Measurements from ENCODE around the gene ADAM15.
A peak's percentile ranks its signal among the peaks of the same experiment; 100 is the strongest.

ADAM15 gene

GRCh38 chr1:155072531-155073289 is 21.6 kb downstream of the ADAM15 start:
- no peak for DNase-seq (ENCODE audit: low spot score)

- no peak for DNase-seq (ENCODE audit: low spot score)
These were observed 22.5 kb downstream of the ADAM15 start for GRCh38 chr1:155073377-155074242.

GRCh38 chr1:155075535-155075934 is 24.4 kb downstream of the ADAM15 start:
- no peak for DNase-seq (ENCODE audit: low spot score)

GRCh38 chr1:155076371-155076770 is 25.3 kb downstream of the ADAM15 start:
- no peak for DNase-seq (ENCODE audit: low spot score)

- DNase-seq (ENCODE audit: low spot score), result no peak
These were observed 26.2 kb downstream of the ADAM15 start for GRCh38 chr1:155077346-155077745.

DNA sequence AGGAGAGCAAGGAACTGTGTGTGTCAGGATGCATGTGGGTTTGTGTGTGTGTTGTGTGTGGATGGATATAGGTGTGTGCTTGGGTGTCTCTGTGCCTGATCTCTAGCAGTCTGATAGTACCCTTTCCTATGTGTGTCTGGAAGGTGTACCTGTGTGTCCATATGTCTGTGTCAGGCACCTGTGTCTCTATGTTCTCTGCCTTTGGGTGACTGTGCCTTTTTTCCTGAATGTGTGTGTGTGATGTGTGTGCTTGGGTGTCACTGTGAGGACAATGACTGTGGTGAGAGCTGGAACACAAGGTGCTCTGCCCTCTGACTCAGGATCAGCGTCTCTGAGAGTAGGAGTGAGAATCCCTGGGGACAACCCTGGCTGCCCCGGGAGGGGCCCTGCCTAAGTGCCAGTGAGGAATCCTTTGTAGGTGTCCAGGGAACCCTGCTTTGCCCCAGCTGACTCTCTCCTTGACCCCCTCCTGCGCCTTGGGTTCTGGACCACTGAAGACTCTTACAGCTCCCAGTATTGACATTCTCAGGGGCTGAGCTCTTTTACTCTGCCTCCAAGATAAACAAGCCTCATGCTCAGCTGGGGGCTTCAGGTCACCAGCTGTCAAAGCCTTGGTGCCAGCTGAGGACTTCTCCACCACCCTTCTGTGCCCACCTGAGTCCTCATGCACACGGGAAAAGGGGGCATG is 26.8 kb downstream of the ADAM15 start:
- no peak for DNase-seq (ENCODE audit: low spot score)

DNA sequence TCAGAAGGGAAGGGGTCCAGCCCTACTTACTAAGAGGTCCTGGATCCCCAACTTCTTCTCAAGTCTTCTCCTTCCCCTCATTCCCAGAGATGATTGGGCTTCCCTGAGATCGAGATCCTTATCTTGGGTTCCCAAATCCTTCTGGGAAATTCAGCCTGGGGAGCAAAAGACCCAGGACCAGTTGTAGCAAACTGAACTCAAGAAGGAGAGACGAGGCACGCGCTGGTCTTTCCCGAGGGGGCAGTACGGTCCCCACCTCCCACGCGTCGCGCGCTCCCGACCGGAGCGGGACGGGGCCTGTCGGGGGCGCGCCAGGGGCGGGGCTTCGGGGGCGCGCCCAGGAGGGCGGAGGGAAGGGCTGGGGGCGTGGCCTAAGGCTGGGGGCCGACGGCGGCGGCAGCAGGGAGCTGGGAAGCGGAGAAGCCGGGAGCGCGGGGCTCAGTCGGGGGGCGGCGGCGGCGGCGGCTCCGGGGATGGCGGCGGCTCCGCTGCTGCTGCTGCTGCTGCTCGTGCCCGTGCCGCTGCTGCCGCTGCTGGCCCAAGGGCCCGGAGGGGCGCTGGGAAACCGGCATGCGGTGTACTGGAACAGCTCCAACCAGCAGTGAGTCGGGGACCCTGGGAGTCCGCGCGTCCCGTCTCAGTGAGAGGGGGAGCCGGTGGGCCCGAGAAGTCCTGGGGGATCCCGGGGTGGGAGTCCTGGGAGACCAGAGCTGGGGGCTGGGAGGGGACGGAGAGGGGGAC is 27.5 kb downstream of the ADAM15 start, which contains the start of gene EFNA3:
EFNA3 (plus strand) TSS at position 369 of the 741 bp plus-strand sequence; CDS start at position 474, 105 bp downstream.
- peak; percentile 49 for DNase-seq (ENCODE audit: low spot score)

DNA sequence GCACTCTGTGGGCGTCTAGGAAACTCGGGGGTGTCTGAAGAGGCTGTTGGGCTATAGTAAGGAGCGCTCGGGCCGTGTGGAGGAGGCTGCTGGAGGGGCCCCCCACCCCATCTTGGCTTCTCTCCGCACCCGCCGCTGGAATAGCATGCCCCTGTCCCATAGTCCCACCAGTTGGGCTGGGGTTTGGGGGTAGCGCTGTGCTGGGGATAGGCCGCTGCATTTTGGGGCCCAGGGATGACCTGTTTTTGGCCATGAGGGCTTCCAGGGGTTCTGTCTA is 28.0 kb downstream of the ADAM15 start:
- DNase-seq (ENCODE audit: low spot score), result no peak

GRCh38 chr1:155079487-155080311 is 28.6 kb downstream of the ADAM15 start:
- DNase-seq (ENCODE audit: low spot score), result no peak

GRCh38 chr1:155080312-155081228 is 29.5 kb downstream of the ADAM15 start:
- no peak for DNase-seq (ENCODE audit: low spot score)

- DNase-seq (ENCODE audit: low spot score), result no peak
These were observed 30.6 kb downstream of the ADAM15 start for GRCh38 chr1:155081472-155082300.

- no peak for DNase-seq (ENCODE audit: low spot score)
These were observed 31.4 kb downstream of the ADAM15 start for GRCh38 chr1:155082301-155083051.

DNA sequence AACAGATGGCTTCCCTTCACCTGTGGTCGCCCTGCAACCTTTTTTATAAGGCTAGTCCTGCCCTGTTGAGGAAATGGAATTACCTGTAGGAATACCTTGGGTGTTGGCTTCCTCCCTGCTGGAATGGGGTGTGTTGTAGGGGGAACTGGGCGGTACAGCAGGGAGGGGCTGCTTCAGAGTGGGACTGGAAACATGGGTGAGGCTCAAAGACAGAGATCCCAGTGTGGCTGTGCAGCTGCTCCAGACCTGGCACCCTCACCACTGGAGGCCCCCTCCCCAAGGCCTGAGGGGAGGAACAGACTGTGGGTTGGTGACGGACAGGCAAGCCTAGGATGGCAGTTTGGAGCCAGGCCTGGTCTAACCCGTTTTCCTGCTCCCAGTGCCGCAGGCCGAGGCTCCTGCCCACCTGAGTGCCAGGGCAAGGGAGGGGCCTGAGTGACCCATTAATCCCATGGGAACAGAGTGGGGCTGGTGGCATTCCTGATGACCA is 32.0 kb downstream of the ADAM15 start:
- DNase-seq (ENCODE audit: low spot score), result no peak

- DNase-seq (ENCODE audit: low spot score), result no peak
These were observed 33.0 kb downstream of the ADAM15 start for GRCh38 chr1:155083865-155084721.

DNA sequence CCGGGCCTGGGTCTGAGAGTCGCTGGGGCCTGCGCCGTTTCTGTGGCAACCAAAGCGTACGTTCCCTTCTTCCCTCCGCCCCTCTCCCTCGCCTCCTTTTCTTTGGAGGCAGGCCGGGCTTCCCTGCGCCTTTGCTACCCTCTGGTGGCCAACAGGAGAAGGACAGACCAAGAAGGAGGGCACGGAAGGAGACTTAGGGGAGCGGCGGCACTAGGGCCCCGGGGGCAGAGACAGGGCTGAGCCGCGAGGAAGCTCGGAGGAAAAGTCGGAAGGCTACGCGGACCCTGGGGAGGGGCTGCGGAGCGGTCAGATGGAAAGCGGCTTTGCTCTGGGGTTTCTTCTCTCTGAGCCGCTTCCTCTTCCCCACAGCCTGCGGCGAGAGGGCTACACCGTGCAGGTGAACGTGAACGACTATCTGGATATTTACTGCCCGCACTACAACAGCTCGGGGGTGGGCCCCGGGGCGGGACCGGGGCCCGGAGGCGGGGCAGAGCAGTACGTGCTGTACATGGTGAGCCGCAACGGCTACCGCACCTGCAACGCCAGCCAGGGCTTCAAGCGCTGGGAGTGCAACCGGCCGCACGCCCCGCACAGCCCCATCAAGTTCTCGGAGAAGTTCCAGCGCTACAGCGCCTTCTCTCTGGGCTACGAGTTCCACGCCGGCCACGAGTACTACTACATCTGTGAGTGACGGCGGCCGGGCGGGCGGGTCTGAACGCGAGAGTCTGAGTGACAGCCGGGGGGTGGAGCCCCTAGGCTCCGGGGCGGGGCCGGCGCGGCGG is 33.8 kb downstream of the ADAM15 start:
- peak; percentile 92 for DNase-seq (ENCODE audit: low spot score)

GRCh38 chr1:155085504-155086127 is 34.5 kb downstream of the ADAM15 start:
- DNase-seq (ENCODE audit: low spot score), result peak; percentile 80

Measured in CD4-positive, alpha-beta T cell treated with Interleukin-15 for 4 hours (primary cell).